Fibroblast of lung (primary cell): ENCODE data around the gene IRAK1.

Experiments
- CTCF ChIP-seq, 2 donors: IDR thresholded peaks in 1 of 2; conservative IDR thresholded peaks in 1 of 2; 1 replicate in 1 of 2; 2 replicates in 1 of 2; pipeline ENCODE4 v1.5.1; 2011 to 2012; ENCODE audit warnings: low read length in 2 of 2, control low read depth in 1 of 2, inconsistent platforms in 1 of 2, low read depth in 1 of 2, mild to moderate bottlenecking in 1 of 2
- EZH2 ChIP-seq: IDR thresholded peaks from 2 replicates; pipeline ENCODE4 v1.5.1; 2012; ENCODE audit warnings: low read length, control low read depth, mild to moderate bottlenecking; ENCODE audit errors: missing control alignments

- TF ChIP-seq CTCF (conservative IDR thresholded peaks at IDR 0.05 in 1 of 2, IDR thresholded peaks at IDR 0.05 in 1 of 2; ENCODE audit: low read depth in 1 of 2, low read length in 2 of 2), result no peak
- TF ChIP-seq EZH2, result no peak
Measured at GRCh38 chrX:154049209-154050112, 29.8 kb upstream of the IRAK1 start.
